A549 (cell line): ENCODE measurements around the gene GK2. TPM values are rescaled to one million over a fixed set of nuclear protein-coding genes. Genes with fewer than 3 reads are reported as not detected.

Experiments
- ATAC-seq, 2 experiments: fragments of 200-7000 bp in 1 of 2; fragments of >200 bp in 1 of 2; cut with Nextera tagmentation in 1 of 2; cut with Tn5 transposase in 1 of 2; 3 replicates each; pipeline versions ENCODE4 v1.8.0 to v1.9.1; 2018 to 2020; ENCODE audit warnings: mild to moderate bottlenecking in 1 of 2, moderate library complexity in 1 of 2
- CTCF ChIA-PET: fragments of 300-600 bp; sonication (Branson Sonifier 250); formaldehyde crosslinking; extraction: SDS; loops from one replicate; lab custom pipeline; 2021; ENCODE audit warnings: antibody characterized with exemption, inconsistent platforms; lab: Yijun Ruan, JAX
- POLR2A ChIA-PET: fragments of 350-600 bp; formaldehyde crosslinking; extraction: SDS; loops from one replicate; lab custom pipeline; 2021; ENCODE audit warnings: antibody characterized with exemption, inconsistent platforms; lab: Yijun Ruan, JAX
- DNase-seq, 2 experiments: peaks; one replicate each; pipeline versions ENCODE4 v3.0.0 to v3.0.0-alpha.2; 2011 to 2016; ENCODE audit warnings: low read depth in 1 of 2, low spot score in 1 of 2
- FAIRE-seq: peaks from 2 replicates; lab custom pipeline; 2011; peaks lifted over from hg19 to GRCh38; lab: Jason Lieb, UNC
- H3K27ac ChIP-seq, 2 experiments: fragments of >200 bp; sonication (Bioruptor Twin); formaldehyde crosslinking; 3 replicates each; pipeline ENCODE4 v1.5.1; 2016 to 2017
- H3K4me1 ChIP-seq: fragments of >200 bp; sonication (Bioruptor Twin); formaldehyde crosslinking; 3 replicates; pipeline ENCODE4 v1.6.1; 2016
- H3K4me2 ChIP-seq: fragments of >200 bp; sonication (Bioruptor Twin); formaldehyde crosslinking; 3 replicates; pipeline ENCODE4 v1.6.1; 2016
- H3K4me3 ChIP-seq: fragments of >200 bp; sonication (Bioruptor Twin); formaldehyde crosslinking; 3 replicates; pipeline ENCODE4 v1.5.1; 2016
- H3K9me3 ChIP-seq: fragments of >200 bp; sonication (Bioruptor Twin); formaldehyde crosslinking; 3 replicates; pipeline ENCODE4 v1.6.1; 2016
- BHLHE40 ChIP-seq: IDR thresholded peaks from 2 replicates; pipeline ENCODE4 v1.6.1; 2012; ENCODE audit warnings: low read depth, low read length, inconsistent platforms
- CHD4 ChIP-seq: fragments of 200-600 bp; sonication (generic); IDR thresholded peaks from 2 replicates; pipeline ENCODE4 v1.6.1; 2016; ENCODE audit warnings: antibody characterized with exemption, mild to moderate bottlenecking, borderline replicate concordance
- CTCF ChIP-seq: fragments of >200 bp; sonication (Bioruptor Twin); formaldehyde crosslinking; IDR thresholded peaks from 3 replicates; pipeline ENCODE4 v1.5.1; 2016
- EHF ChIP-seq: fragments of 250-450 bp; sonication (Bioruptor Pico); IDR thresholded peaks from 2 replicates; pipeline ENCODE4 v1.5.0; 2020; ENCODE audit warnings: mild to moderate bottlenecking
- EHMT2 ChIP-seq: fragments of 200-600 bp; sonication (generic); IDR thresholded peaks from 2 replicates; pipeline ENCODE4 v1.6.1; 2016; ENCODE audit warnings: antibody characterized with exemption, low read depth, mild to moderate bottlenecking, moderate library complexity
- ELK1 ChIP-seq: fragments of 150-350 bp; IDR thresholded peaks from 2 replicates; pipeline ENCODE4 v1.6.1; 2014; ENCODE audit warnings: low read depth, mild to moderate bottlenecking, low read length
- EP300 ChIP-seq, 2 experiments: fragments of >200 bp; sonication (Bioruptor Twin); formaldehyde crosslinking; IDR thresholded peaks; 2 replicates in 1 of 2; 3 replicates in 1 of 2; pipeline ENCODE4 v1.6.1; 2016 to 2017
- ESRRA ChIP-seq: fragments of 150-350 bp; IDR thresholded peaks from 2 replicates; pipeline ENCODE4 v1.6.1; 2014; ENCODE audit warnings: mild to moderate bottlenecking, low read length, borderline replicate concordance
- GATA3 ChIP-seq: IDR thresholded peaks from 2 replicates; pipeline ENCODE4 v1.6.1; 2012; ENCODE audit warnings: borderline replicate concordance
- HDAC2 ChIP-seq: fragments of 200-600 bp; sonication (generic); IDR thresholded peaks from 2 replicates; pipeline ENCODE4 v1.6.1; 2016
- HEYL ChIP-seq: fragments of 250-450 bp; sonication (Bioruptor Pico); IDR thresholded peaks from 2 replicates; pipeline ENCODE4 v1.8.0; 2021; ENCODE audit warnings: mild to moderate bottlenecking, moderate library complexity
- HMGXB4 ChIP-seq: fragments of 250-450 bp; sonication (Bioruptor Pico); IDR thresholded peaks from 2 replicates; pipeline ENCODE4 v1.5.0; 2021; ENCODE audit warnings: mild to moderate bottlenecking, moderate library complexity, borderline replicate concordance
- HOXA7 ChIP-seq: fragments of 250-450 bp; sonication (Bioruptor Pico); IDR thresholded peaks from 2 replicates; pipeline ENCODE4 v1.5.0; 2020; ENCODE audit warnings: mild to moderate bottlenecking, moderate library complexity
- KDM5A ChIP-seq: fragments of 200-600 bp; sonication (generic); IDR thresholded peaks from 2 replicates; pipeline ENCODE4 v1.6.1; 2016; ENCODE audit warnings: antibody characterized with exemption, mild to moderate bottlenecking
- MAFK ChIP-seq: fragments of 450-650 bp; IDR thresholded peaks from 2 replicates; pipeline ENCODE4 v1.6.1; 2014; ENCODE audit not compliant: partially characterized antibody
- NR3C1 ChIP-seq: fragments of >200 bp; sonication (Bioruptor Twin); formaldehyde crosslinking; IDR thresholded peaks from 3 replicates; pipeline ENCODE4 v1.6.1; 2017
- POLR2A ChIP-seq: IDR thresholded peaks from 2 replicates; pipeline ENCODE4 v1.6.1; 2012; ENCODE audit warnings: mild to moderate bottlenecking, low read length
- POLR2AphosphoS2 ChIP-seq: conservative IDR thresholded peaks from 2 replicates; pipeline ENCODE4 v1.6.1; 2012; ENCODE audit warnings: low read length, improper control_type of control experiment, inconsistent platforms
- RAD21 ChIP-seq, 2 experiments: fragments of >200 bp in 1 of 2; sonication (Bioruptor Twin) in 1 of 2; formaldehyde crosslinking in 1 of 2; IDR thresholded peaks in 1 of 2; conservative IDR thresholded peaks in 1 of 2; 2 replicates in 1 of 2; 3 replicates in 1 of 2; pipeline ENCODE4 v1.6.1; 2012 to 2018; ENCODE audit warnings: inconsistent platforms in 1 of 2
- RARB ChIP-seq: fragments of 250-450 bp; sonication (Bioruptor Pico); IDR thresholded peaks from 2 replicates; pipeline ENCODE4 v1.8.0; 2021; ENCODE audit warnings: mild to moderate bottlenecking, moderate library complexity
- RCOR1 ChIP-seq: fragments of 150-350 bp; IDR thresholded peaks from 2 replicates; pipeline ENCODE4 v1.6.1; 2014; ENCODE audit warnings: antibody characterized with exemption, low read length, low read depth
- RNF2 ChIP-seq: fragments of 200-600 bp; sonication (generic); IDR thresholded peaks from 2 replicates; pipeline ENCODE4 v1.6.1; 2016; ENCODE audit warnings: low read depth, mild to moderate bottlenecking, antibody characterized with exemption, moderate library complexity, borderline replicate concordance
- TFCP2L1 ChIP-seq: fragments of 250-450 bp; sonication (Bioruptor Pico); IDR thresholded peaks from 2 replicates; pipeline ENCODE4 v1.5.0; 2021; ENCODE audit warnings: mild to moderate bottlenecking
- TP53 ChIP-seq: fragments of 250-450 bp; sonication (Bioruptor Pico); IDR thresholded peaks from 2 replicates; pipeline ENCODE4 v1.5.0; 2021; ENCODE audit warnings: mild to moderate bottlenecking, moderate library complexity
- ZNF302 ChIP-seq: fragments of 250-450 bp; sonication (Bioruptor Pico); IDR thresholded peaks from 2 replicates; pipeline ENCODE4 v1.9.0; 2021; ENCODE audit warnings: inconsistent platforms, mild to moderate bottlenecking, moderate library complexity
- WGBS: methylation state at CpG from one replicate; pipeline ENCODE4 v1.1.6; 2017; ENCODE audit errors: missing lambda C conversion rate; 5-methylcytosine and 5-hydroxymethylcytosine counted together
- polyA minus RNA-seq: library from RNA; depleted of rRNA, polyadenylated mRNA; stranded (reverse); fragments of >200 nt; gene quantifications from 2 replicates; pipeline ENCODE4 v1.2.3, GENCODE V29; 2011; rRNA and poly(A)+ RNA removed
- polyA plus RNA-seq, 4 experiments: library from polyadenylated mRNA; depleted of rRNA in 3 of 4; stranded (reverse); fragments of >200 nt; fragmentation: RNase III in 1 of 4; extraction: RNeasy Plus Mini Kit Qiagen cat#74134 plus additional on column Dnase treatment in 1 of 4; gene quantifications; 2 replicates in 3 of 4; 3 replicates in 1 of 4; pipeline ENCODE4 v1.2.3, GENCODE V29; 2011 to 2017
- TF ChIP-seq, protein P1 (sequence below): IDR thresholded peaks from 2 replicates; pipeline ENCODE4 v1.6.1; 2012; ENCODE audit warnings: low read depth, borderline replicate concordance

GK2 gene
- polyA plus RNA-seq (2011; rRNA removed): not detected in 2 replicates
- not detected in 2 replicates for polyA plus RNA-seq (2012; cell fraction: cytosol; rRNA removed)
- polyA plus RNA-seq (2012; cell fraction: nucleus; rRNA removed): not detected in 2 replicates
- polyA plus RNA-seq (2017; fragmentation: RNase III; extraction: RNeasy Plus Mini Kit Qiagen cat#74134 plus additional on column Dnase treatment): not detected in 3 replicates
- polyA minus RNA-seq: not detected in 2 replicates

DNA sequence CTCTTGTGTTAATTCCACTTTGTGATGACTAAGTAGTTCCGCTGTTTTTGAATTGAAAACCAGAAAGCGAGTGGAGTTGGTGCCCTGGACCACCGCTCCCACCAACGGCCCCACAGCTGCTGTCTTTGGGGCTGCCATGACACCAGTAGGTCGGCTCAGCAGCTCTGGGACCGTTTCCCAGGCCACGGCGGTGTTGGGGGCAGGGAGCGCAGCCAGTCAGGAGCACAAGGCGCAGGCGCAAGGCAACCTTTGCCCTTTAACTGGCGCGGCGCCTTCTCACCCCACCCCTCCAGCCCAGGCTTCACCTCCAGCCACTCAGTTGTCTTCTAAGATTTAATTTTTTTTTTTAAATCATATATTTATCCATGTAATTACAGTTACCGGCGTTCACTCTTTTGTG is at the start of gene GK2:
Gene GK2 (minus strand): TSS at position 166 of the 400 bp plus-strand sequence. CDS start 28 bp downstream, at position 138.
- no peak for ATAC-seq
- H3K9me3 ChIP-seq: no peaks in the 10 kb centered on the region
- TF ChIP-seq, protein P1, sequence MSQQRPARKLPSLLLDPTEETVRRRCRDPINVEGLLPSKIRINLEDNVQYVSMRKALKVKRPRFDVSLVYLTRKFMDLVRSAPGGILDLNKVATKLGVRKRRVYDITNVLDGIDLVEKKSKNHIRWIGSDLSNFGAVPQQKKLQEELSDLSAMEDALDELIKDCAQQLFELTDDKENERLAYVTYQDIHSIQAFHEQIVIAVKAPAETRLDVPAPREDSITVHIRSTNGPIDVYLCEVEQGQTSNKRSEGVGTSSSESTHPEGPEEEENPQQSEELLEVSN: no peak
- TF ChIP-seq CTCF (no peak), HEYL (no peak)
- CTCF ChIA-PET: no interaction called here
- WGBS: 56% methylated on average over 16 of the region's 16 CpGs
- no peak within 1 kb of the TSS for H3K27ac ChIP-seq
- H3K4me3 ChIP-seq: no peak within 1 kb of the TSS
- H3K4me2 ChIP-seq: no peak within 1 kb of the TSS
- FAIRE-seq: no peak
- POLR2A ChIA-PET: no interaction called here
- H3K4me1 ChIP-seq: no peaks in the 10 kb centered on the region
- no peak for DNase-seq

- ATAC-seq (no peak), FAIRE-seq (no peak)
- 15% methylated on average over 5 of the region's 5 CpGs for WGBS
- Histone ChIP-seq H3K4me2 (no peak overlapping the region), H3K4me3 (no peak overlapping the region), H3K4me1 (no peaks in the 10 kb centered on the region), H3K9me3 (no peaks in the 10 kb centered on the region)
- TF ChIP-seq RCOR1: no peak
- no peak for TF ChIP-seq HMGXB4
- TF ChIP-seq RARB: no peak
- no peak for TF ChIP-seq NR3C1
- TF ChIP-seq, all 56 proteins: peak for 0
- CTCF ChIA-PET: no interaction called here
- H3K27ac ChIP-seq: no peak overlapping the region
- no peak for DNase-seq
- POLR2A ChIA-PET: no interaction called here
These were observed 47.2 kb upstream of the GK2 start for GRCh38 chr4:79455216-79455615.

DNA sequence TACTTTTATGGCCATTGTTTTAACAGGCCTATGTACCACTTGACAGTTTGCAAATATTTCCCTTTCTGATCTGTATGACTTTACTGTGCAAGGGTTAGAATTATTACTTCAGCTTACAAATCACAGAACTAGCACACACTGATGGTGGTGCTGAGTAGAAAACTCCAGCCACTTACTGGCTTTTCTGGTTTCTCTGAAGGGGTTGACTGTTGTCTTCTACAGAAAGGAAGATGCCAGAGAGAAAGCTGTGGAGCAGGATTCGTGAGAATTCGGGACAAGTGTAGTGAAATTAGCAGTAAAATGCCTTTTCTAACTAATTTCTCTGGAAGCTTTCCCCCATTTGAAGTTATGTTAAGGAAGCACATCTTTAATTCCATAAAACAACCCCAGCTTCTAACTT is 46.6 kb upstream of the GK2 start:
- no peaks in the 10 kb centered on the region for H3K9me3 ChIP-seq
- ATAC-seq (no peak), DNase-seq (no peak), FAIRE-seq (no peak)
- TF ChIP-seq ELK1: no peak
- TF ChIP-seq TP53 (CRISPR knock-in tag): no peak
- TF ChIP-seq EP300 (IDR thresholded peaks at IDR 0.05): no peak
- TF ChIP-seq POLR2AphosphoS2: no peak
- TF ChIP-seq ZNF302 (CRISPR knock-in tag): no peak
- no peak for TF ChIP-seq ESRRA
- TF ChIP-seq HDAC2: no peak
- TF ChIP-seq MAFK: no peak
- TF ChIP-seq KDM5A: no peak
- TF ChIP-seq TFCP2L1 (CRISPR knock-in tag): no peak
- no peak for TF ChIP-seq GATA3
- TF ChIP-seq RAD21 (conservative IDR thresholded peaks at IDR 0.05 in 1 of 2, IDR thresholded peaks at IDR 0.05 in 1 of 2): no peak
- no peak for TF ChIP-seq HOXA7
- no peak for TF ChIP-seq RNF2
- no peak for TF ChIP-seq BHLHE40
- no peak for TF ChIP-seq EHF (CRISPR knock-in tag)
- no peak for TF ChIP-seq CHD4
- TF ChIP-seq EHMT2: no peak
- no peak for TF ChIP-seq POLR2A
- no peak overlapping the region for H3K4me2 ChIP-seq
- ChIA-PET POLR2A (no interaction called here), CTCF (no interaction called here)
- WGBS: 0% methylated on average over 2 of the region's 2 CpGs
- H3K4me1 ChIP-seq: no peaks in the 10 kb centered on the region
- no peak overlapping the region for H3K27ac ChIP-seq
- H3K4me3 ChIP-seq: no peak overlapping the region
